ENCODE data around the gene CYP2F1.
"Not testable (repeated sequence)": the region's sequence is repeated elsewhere in the genome, so short reads cannot be mapped to it uniquely, and the experiment has no call there.

CYP2F1 gene

DNA sequence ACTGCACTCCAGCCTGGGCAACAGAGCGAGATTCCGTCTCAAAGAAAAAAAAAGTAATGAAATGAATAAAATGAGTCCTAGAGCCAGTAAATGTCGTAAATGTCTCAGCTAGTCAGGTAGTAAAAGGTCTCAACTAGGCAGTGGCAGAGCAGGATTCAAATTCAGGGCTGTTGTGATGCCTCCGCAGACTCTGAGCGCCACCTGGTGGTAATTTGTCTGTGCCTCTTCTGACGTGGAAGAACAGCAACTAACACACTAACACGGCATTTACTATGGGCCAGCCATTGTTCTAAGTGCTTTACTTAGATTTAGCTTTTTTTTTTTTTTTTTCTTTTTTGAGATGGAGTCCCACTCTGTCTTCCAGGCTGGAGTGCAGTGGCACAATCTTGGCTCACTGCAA is 30.2 kb downstream of the CYP2F1 start:
- no peak overlapping the region for H3K4me3 ChIP-seq (ENCODE audit: low read depth, low read length)
- no peaks in the 10 kb centered on the region for H3K79me2 ChIP-seq
- no peaks in the 10 kb centered on the region for H3K4me1 ChIP-seq
- H3K36me3 ChIP-seq (ENCODE audit: control insufficient read depth, insufficient read depth, low read length) = no peaks in the 10 kb centered on the region
- no peaks in the 10 kb centered on the region for H3K27me3 ChIP-seq (ENCODE audit: control insufficient read depth, insufficient read depth, low read length)
- H3K9me3 ChIP-seq (ENCODE audit: control insufficient read depth, low read length) = no peaks in the 10 kb centered on the region
- H3K9ac ChIP-seq = no peak overlapping the region
- no peak overlapping the region for H3K4me2 ChIP-seq (ENCODE audit: low read length)
- H3K27ac ChIP-seq = no peak overlapping the region
- TF ChIP-seq, protein P1, sequence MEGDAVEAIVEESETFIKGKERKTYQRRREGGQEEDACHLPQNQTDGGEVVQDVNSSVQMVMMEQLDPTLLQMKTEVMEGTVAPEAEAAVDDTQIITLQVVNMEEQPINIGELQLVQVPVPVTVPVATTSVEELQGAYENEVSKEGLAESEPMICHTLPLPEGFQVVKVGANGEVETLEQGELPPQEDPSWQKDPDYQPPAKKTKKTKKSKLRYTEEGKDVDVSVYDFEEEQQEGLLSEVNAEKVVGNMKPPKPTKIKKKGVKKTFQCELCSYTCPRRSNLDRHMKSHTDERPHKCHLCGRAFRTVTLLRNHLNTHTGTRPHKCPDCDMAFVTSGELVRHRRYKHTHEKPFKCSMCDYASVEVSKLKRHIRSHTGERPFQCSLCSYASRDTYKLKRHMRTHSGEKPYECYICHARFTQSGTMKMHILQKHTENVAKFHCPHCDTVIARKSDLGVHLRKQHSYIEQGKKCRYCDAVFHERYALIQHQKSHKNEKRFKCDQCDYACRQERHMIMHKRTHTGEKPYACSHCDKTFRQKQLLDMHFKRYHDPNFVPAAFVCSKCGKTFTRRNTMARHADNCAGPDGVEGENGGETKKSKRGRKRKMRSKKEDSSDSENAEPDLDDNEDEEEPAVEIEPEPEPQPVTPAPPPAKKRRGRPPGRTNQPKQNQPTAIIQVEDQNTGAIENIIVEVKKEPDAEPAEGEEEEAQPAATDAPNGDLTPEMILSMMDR (IDR thresholded peaks at IDR 0.05) = peak; percentile 82
- no peak overlapping the region for H2AFZ ChIP-seq

DNA sequence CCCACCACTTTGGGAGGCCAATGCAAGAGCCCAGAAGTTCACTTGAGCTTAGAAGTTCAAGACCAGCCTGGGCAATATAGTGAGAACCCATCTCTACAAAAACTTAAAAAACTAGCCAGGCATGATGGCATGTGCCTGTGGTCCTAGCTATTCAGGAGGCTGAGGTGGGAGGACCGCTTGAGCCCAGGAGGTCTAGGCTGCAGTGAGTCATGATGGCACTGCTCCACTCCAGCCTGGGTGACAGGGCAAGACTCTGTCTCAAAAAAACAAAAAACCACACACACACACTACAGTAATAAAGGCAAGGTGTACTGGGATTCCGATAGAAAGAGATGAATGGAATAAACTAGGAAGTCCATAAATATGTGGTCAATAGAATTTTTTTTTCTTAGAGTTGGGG is 35.6 kb downstream of the CYP2F1 start:
- no peak overlapping the region for H2AFZ ChIP-seq
- no peak overlapping the region for H3K27ac ChIP-seq
- H3K4me3 ChIP-seq (ENCODE audit: low read depth, low read length) = no peak overlapping the region
- TF ChIP-seq, protein P1 (IDR thresholded peaks at IDR 0.05) = no peak
- no peaks in the 10 kb centered on the region for H3K9me3 ChIP-seq (ENCODE audit: control insufficient read depth, low read length)
- H3K79me2 ChIP-seq = no peaks in the 10 kb centered on the region
- no peak overlapping the region for H3K9ac ChIP-seq
- no peak overlapping the region for H3K4me2 ChIP-seq (ENCODE audit: low read length)
- no peaks in the 10 kb centered on the region for H3K36me3 ChIP-seq (ENCODE audit: control insufficient read depth, insufficient read depth, low read length)
- H3K27me3 ChIP-seq (ENCODE audit: control insufficient read depth, insufficient read depth, low read length) = no peaks in the 10 kb centered on the region
- H3K4me1 ChIP-seq = no peaks in the 10 kb centered on the region

DNA sequence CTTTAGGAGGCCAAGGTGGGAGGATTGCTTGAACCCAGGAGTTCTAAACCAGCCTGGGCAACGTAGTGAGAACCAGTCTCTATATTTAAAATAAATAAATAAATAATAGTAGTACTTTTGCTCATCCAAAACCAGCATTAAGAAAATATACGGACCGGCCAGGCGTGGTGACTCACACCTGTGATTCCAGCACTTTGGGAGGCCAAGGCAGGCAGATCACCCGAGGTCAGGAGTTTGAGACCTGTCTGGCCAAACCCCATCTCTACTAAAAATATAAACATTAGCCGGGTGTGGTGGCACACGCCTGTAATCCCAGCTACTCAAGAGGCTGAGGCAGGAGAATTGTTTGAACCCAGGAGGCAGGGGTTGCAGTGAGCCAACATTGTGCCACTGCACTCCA is 36.8 kb downstream of the CYP2F1 start:
- not testable (repeated sequence) for H2AFZ ChIP-seq; H3K36me3 ChIP-seq (ENCODE audit: control insufficient read depth, insufficient read depth, low read length); H3K4me1 ChIP-seq; H3K9ac ChIP-seq; H3K27me3 ChIP-seq (ENCODE audit: control insufficient read depth, insufficient read depth, low read length); H3K4me3 ChIP-seq (ENCODE audit: low read depth, low read length); H3K27ac ChIP-seq; H3K79me2 ChIP-seq; H3K4me2 ChIP-seq (ENCODE audit: low read length); H3K9me3 ChIP-seq (ENCODE audit: control insufficient read depth, low read length)

DNA sequence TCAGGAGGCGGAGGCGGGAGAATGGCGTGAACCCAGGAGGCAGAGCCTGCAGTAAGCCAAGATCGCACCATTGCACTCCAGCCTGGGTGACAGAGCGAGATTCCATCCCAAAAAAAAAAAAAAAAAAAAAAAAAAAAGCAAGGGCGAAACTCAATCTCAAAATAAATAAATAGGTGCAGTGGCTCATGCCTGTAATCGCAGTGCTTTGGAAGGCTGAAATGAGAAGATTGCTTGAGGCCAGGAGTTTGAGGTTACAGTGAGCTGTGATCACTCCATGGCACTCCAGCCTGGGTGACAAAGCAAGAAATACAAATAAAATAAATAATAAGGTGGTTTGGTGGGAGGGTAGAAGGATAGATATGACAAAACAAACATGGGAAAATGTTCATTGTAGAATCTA is 39.8 kb downstream of the CYP2F1 start:
- H3K9ac ChIP-seq = no peak overlapping the region
- TF ChIP-seq, protein P1 (IDR thresholded peaks at IDR 0.05) = no peak
- no peaks in the 10 kb centered on the region for H3K4me1 ChIP-seq
- no peak overlapping the region for H2AFZ ChIP-seq
- no peaks in the 10 kb centered on the region for H3K36me3 ChIP-seq (ENCODE audit: control insufficient read depth, insufficient read depth, low read length)
- H3K4me3 ChIP-seq (ENCODE audit: low read depth, low read length) = no peak overlapping the region
- H3K79me2 ChIP-seq = no peaks in the 10 kb centered on the region
- no peak overlapping the region for H3K4me2 ChIP-seq (ENCODE audit: low read length)
- no peak overlapping the region for H3K27ac ChIP-seq
- H3K9me3 ChIP-seq (ENCODE audit: control insufficient read depth, low read length) = no peaks in the 10 kb centered on the region
- no peaks in the 10 kb centered on the region for H3K27me3 ChIP-seq (ENCODE audit: control insufficient read depth, insufficient read depth, low read length)

DNA sequence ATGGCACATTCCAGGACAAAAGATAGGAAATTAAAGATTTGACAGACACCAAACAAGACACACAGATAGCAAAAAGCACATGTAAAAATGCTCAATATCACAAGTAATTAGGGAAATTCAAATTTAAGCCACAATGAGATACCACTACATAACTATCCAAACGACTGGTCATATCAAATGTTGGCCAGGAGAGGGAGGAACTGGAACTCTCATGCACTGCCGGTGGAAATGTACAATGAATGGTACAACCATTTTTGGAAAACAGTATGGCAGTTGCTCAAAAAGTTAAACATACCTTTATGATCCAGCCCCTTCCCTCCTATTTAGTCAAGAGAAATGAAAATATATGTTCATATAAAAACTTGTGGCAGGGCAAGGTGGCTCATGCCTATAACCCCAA is 42.0 kb downstream of the CYP2F1 start:
- Histone ChIP-seq H3K4me3 (ENCODE audit: low read depth, low read length) (no peak overlapping the region), H3K4me1 (no peaks in the 10 kb centered on the region), H3K79me2 (no peaks in the 10 kb centered on the region), H2AFZ (no peak overlapping the region), H3K4me2 (ENCODE audit: low read length) (no peak overlapping the region), H3K27ac (no peak overlapping the region), H3K9ac (no peak overlapping the region), H3K9me3 (ENCODE audit: control insufficient read depth, low read length) (no peaks in the 10 kb centered on the region), H3K36me3 (ENCODE audit: control insufficient read depth, insufficient read depth, low read length) (no peaks in the 10 kb centered on the region), H3K27me3 (ENCODE audit: control insufficient read depth, insufficient read depth, low read length) (no peaks in the 10 kb centered on the region)
- TF ChIP-seq, protein P1 (IDR thresholded peaks at IDR 0.05) = no peak
